Measurements from ENCODE around the gene ARHGAP30. TPM values are rescaled to one million over a fixed set of nuclear protein-coding genes. Genes with fewer than 3 reads are reported as not detected.

ARHGAP30 gene
- total RNA-seq, 1 experiment from 2014 or later: not detected

Other genes starting within 250 kb of the ARHGAP30 start
- gene CD244, start 207.0 kb downstream of the ARHGAP30 start, total RNA-seq (2014; rRNA removed; shearing (Covaris generic)): not detected in 2 replicates
- not detected in 2 replicates for gene ITLN1, start 184.7 kb downstream of the ARHGAP30 start, total RNA-seq (2014; rRNA removed; shearing (Covaris generic))
- gene ITLN2, start 115.1 kb downstream of the ARHGAP30 start, total RNA-seq (2014; rRNA removed; shearing (Covaris generic)): not detected in 2 replicates
- gene F11R, start 48.7 kb downstream of the ARHGAP30 start, total RNA-seq (2014; rRNA removed; shearing (Covaris generic)): 3.2 and 4.5 TPM in 2 replicates
- 3.1 TPM in 1 of 2 replicates, not detected in the other for gene TSTD1, start 30.9 kb downstream of the ARHGAP30 start, total RNA-seq (2014; rRNA removed; shearing (Covaris generic))
- 63.2 and 68.1 TPM in 2 replicates for gene USF1, start 23.9 kb downstream of the ARHGAP30 start, total RNA-seq (2014; rRNA removed; shearing (Covaris generic))
- 0.21 TPM in 1 of 2 replicates, not detected in the other for gene NECTIN4, start 19.7 kb upstream of the ARHGAP30 start, total RNA-seq (2014; rRNA removed; shearing (Covaris generic))
- not detected in 2 replicates for gene KLHDC9, start 28.5 kb upstream of the ARHGAP30 start, total RNA-seq (2014; rRNA removed; shearing (Covaris generic))
- 116 and 194 TPM in 2 replicates for gene PFDN2, start 48.1 kb upstream of the ARHGAP30 start, total RNA-seq (2014; rRNA removed; shearing (Covaris generic))
- gene NIT1, start 48.2 kb upstream of the ARHGAP30 start, total RNA-seq (2014; rRNA removed; shearing (Covaris generic)): 16.9 and 19.6 TPM in 2 replicates
- gene DEDD, start 62.8 kb upstream of the ARHGAP30 start, total RNA-seq (2014; rRNA removed; shearing (Covaris generic)): 16.9 and 26.3 TPM in 2 replicates
- 60.4 and 105 TPM in 2 replicates for gene UFC1, start 84.1 kb upstream of the ARHGAP30 start, total RNA-seq (2014; rRNA removed; shearing (Covaris generic))
- gene USP21, start 89.6 kb upstream of the ARHGAP30 start, total RNA-seq (2014; rRNA removed; shearing (Covaris generic)): 3.7 and 4.8 TPM in 2 replicates
- gene PPOX, start 96.5 kb upstream of the ARHGAP30 start, total RNA-seq (2014; rRNA removed; shearing (Covaris generic)): 8.9 and 27.7 TPM in 2 replicates
- 32.9 and 37.0 TPM in 2 replicates for gene B4GALT3, start 107.6 kb upstream of the ARHGAP30 start, total RNA-seq (2014; rRNA removed; shearing (Covaris generic))
- gene ADAMTS4, start 129.2 kb upstream of the ARHGAP30 start, total RNA-seq (2014; rRNA removed; shearing (Covaris generic)): not detected in 2 replicates
- gene NDUFS2, start 132.5 kb upstream of the ARHGAP30 start, total RNA-seq (2014; rRNA removed; shearing (Covaris generic)): 76.2 and 84.7 TPM in 2 replicates
- 1.1 TPM in 1 of 2 replicates, not detected in the other for gene FCER1G, start 145.4 kb upstream of the ARHGAP30 start, total RNA-seq (2014; rRNA removed; shearing (Covaris generic))
- gene APOA2, start 153.7 kb upstream of the ARHGAP30 start, total RNA-seq (2014; rRNA removed; shearing (Covaris generic)): not detected in 2 replicates
- 8.4 and 9.4 TPM in 2 replicates for gene TOMM40L, start 156.2 kb upstream of the ARHGAP30 start, total RNA-seq (2014; rRNA removed; shearing (Covaris generic))
- gene NR1I3, start 168.3 kb upstream of the ARHGAP30 start, total RNA-seq (2014; rRNA removed; shearing (Covaris generic)): not detected in 2 replicates
- not detected in 2 replicates for gene PCP4L1, start 188.9 kb upstream of the ARHGAP30 start, total RNA-seq (2014; rRNA removed; shearing (Covaris generic))
- not detected in 2 replicates for gene MPZ, start 240.1 kb upstream of the ARHGAP30 start, total RNA-seq (2014; rRNA removed; shearing (Covaris generic))
- 20.3 and 35.9 TPM in 2 replicates for gene SDHC, start 244.5 kb upstream of the ARHGAP30 start, total RNA-seq (2014; rRNA removed; shearing (Covaris generic))

All from SJSA1 (cell line).